GM12878 (cell line): Measurements from ENCODE around the gene SRPK2. TPM values are rescaled to one million over a fixed set of nuclear protein-coding genes. Genes with fewer than 3 reads are reported as not detected.

Experiments used
- ATAC-seq: fragments of 200-7000 bp; cut with Tn5 transposase; 3 replicates; pipeline ENCODE4 v1.9.1; 2020; ENCODE audit warnings: mild to moderate bottlenecking, moderate library complexity
- BruUV-seq: library from RNA; stranded (reverse); fragments of 400-500 nt; replicated peaks from 2 replicates; lab custom pipeline; 2021; lab: Mats Ljungman, UMichigan
- CTCF ChIA-PET: fragments of 300-600 bp; sonication (Branson Sonifier 250); formaldehyde crosslinking; extraction: SDS; loops from one replicate; lab custom pipeline; 2021; ENCODE audit warnings: inconsistent platforms; lab: Yijun Ruan, JAX
- POLR2A ChIA-PET: fragments of 350-600 bp; formaldehyde crosslinking; extraction: SDS; loops from one replicate; lab custom pipeline; 2021; ENCODE audit warnings: inconsistent platforms; lab: Charles Lee
- RAD21 ChIA-PET: fragments of 300-600 bp; sonication (Branson Sonifier 250); formaldehyde crosslinking; loops from one replicate; lab custom pipeline; 2023; ENCODE audit warnings: antibody characterized with exemption; ENCODE audit not compliant: unreplicated experiment; lab: Charles Lee
- SMC1A ChIA-PET: fragments of 300-600 bp; sonication (Branson Sonifier 250); formaldehyde crosslinking; loops from one replicate; lab custom pipeline; 2023; ENCODE audit not compliant: unreplicated experiment, uncharacterized antibody; lab: Charles Lee
- DNase-seq: peaks from one replicate; pipeline ENCODE4 v3.0.0-alpha.2; 2011; ENCODE audit warnings: low read depth, low spot score
- FAIRE-seq: peaks from 3 replicates; lab custom pipeline; 2011; peaks lifted over from hg19 to GRCh38; lab: Jason Lieb, UNC
- H2AFZ ChIP-seq: 2 replicates; pipeline ENCODE4 v1.6.0; 2011; ENCODE audit warnings: low read depth, low read length, control low read depth; ENCODE audit not compliant: control insufficient read depth
- H3K27ac ChIP-seq: 2 replicates; pipeline ENCODE4 v1.5.1; 2011; ENCODE audit warnings: control low read depth; ENCODE audit not compliant: control insufficient read depth, insufficient read depth
- H3K27me3 ChIP-seq, 2 experiments: replicated peaks in 1 of 2; 2 replicates each; pipeline versions ENCODE4 v1.6.0 to v1.6.1; 2011; ENCODE audit warnings: low read length in 1 of 2; ENCODE audit not compliant: control insufficient read depth in 2 of 2, insufficient read depth in 2 of 2
- H3K36me3 ChIP-seq, 2 experiments: 2 replicates each; pipeline ENCODE4 v1.5.1; 2011; ENCODE audit warnings: low read length in 1 of 2; ENCODE audit not compliant: control insufficient read depth in 2 of 2, insufficient read depth in 2 of 2
- H3K4me1 ChIP-seq: 2 replicates; pipeline ENCODE4 v1.6.1; 2011; ENCODE audit warnings: mild to moderate bottlenecking, low read length, moderate library complexity, mixed read lengths; ENCODE audit not compliant: control insufficient read depth, insufficient read depth
- H3K4me2 ChIP-seq: 2 replicates; pipeline ENCODE4 v1.6.0; 2011; ENCODE audit warnings: control low read depth; ENCODE audit not compliant: control insufficient read depth, insufficient read depth
- H3K4me3 ChIP-seq: fragments of 200-600 bp; sonication (generic); 2 replicates; pipeline ENCODE4 v1.5.1; 2016
- H3K79me2 ChIP-seq: 2 replicates; pipeline ENCODE4 v1.6.0; 2011; ENCODE audit warnings: low read length; ENCODE audit not compliant: control insufficient read depth, insufficient read depth
- H3K9ac ChIP-seq: 2 replicates; pipeline ENCODE4 v1.8.0; 2011; ENCODE audit warnings: low read length, control low read depth, mixed read lengths; ENCODE audit not compliant: control insufficient read depth, insufficient read depth
- H3K9me3 ChIP-seq: replicated peaks from 3 replicates; pipeline ENCODE4 v1.5.1; 2011; ENCODE audit warnings: mild to moderate bottlenecking, low read length; ENCODE audit not compliant: control insufficient read depth, insufficient read depth
- H4K20me1 ChIP-seq: 2 replicates; pipeline ENCODE4 v1.6.0; 2011; ENCODE audit not compliant: control insufficient read depth, insufficient read depth
- BACH1 ChIP-seq: fragments of 450-650 bp; IDR thresholded peaks from 2 replicates; pipeline ENCODE4 v1.6.1; 2017; ENCODE audit warnings: mild to moderate bottlenecking, borderline replicate concordance
- E2F4 ChIP-seq: IDR thresholded peaks from 2 replicates; pipeline ENCODE4 v1.6.1; 2012; ENCODE audit warnings: low read depth, low read length, improper control_type of control experiment
- FOS ChIP-seq: IDR thresholded peaks from 3 replicates; pipeline ENCODE4 v1.6.1; 2011; ENCODE audit warnings: borderline replicate concordance; ENCODE audit not compliant: insufficient read length; ENCODE audit errors: extremely low read depth
- HDGF ChIP-seq: fragments of 450-650 bp; IDR thresholded peaks from 2 replicates; pipeline ENCODE4 v1.6.1; 2016; ENCODE audit warnings: antibody characterized with exemption
- IRF4 ChIP-seq: IDR thresholded peaks from 2 replicates; pipeline ENCODE4 v1.6.1; 2011; ENCODE audit warnings: low read depth, low read length
- KDM1A ChIP-seq: fragments of 200-600 bp; sonication (generic); IDR thresholded peaks from 2 replicates; pipeline ENCODE4 v1.6.1; 2016; ENCODE audit warnings: borderline replicate concordance
- MXI1 ChIP-seq: fragments of 150-350 bp; IDR thresholded peaks from 2 replicates; pipeline ENCODE4 v1.6.1; 2011; ENCODE audit warnings: low read depth, mild to moderate bottlenecking, inconsistent platforms, low read length, improper control_type of control experiment
- NBN ChIP-seq: fragments of 450-650 bp; IDR thresholded peaks from 2 replicates; pipeline ENCODE4 v1.6.1; 2016
- NFIC ChIP-seq: IDR thresholded peaks from 2 replicates; pipeline ENCODE4 v1.6.1; 2012; ENCODE audit warnings: low read depth, mild to moderate bottlenecking, inconsistent platforms, low read length, moderate library complexity
- NFXL1 ChIP-seq: fragments of 450-650 bp; IDR thresholded peaks from 2 replicates; pipeline ENCODE4 v1.6.1; 2017; ENCODE audit warnings: antibody characterized with exemption, mild to moderate bottlenecking, borderline replicate concordance
- NFYB ChIP-seq: IDR thresholded peaks from 2 replicates; pipeline ENCODE4 v1.6.1; 2011; ENCODE audit warnings: low read depth, mild to moderate bottlenecking, low read length, improper control_type of control experiment, moderate library complexity; ENCODE audit not compliant: insufficient read depth
- RELA ChIP-seq: fragments of 450-650 bp; IDR thresholded peaks from 2 replicates; pipeline ENCODE4 v1.8.0; 2014; ENCODE audit warnings: borderline replicate concordance; ENCODE audit not compliant: partially characterized antibody
- SIN3A ChIP-seq: IDR thresholded peaks from 2 replicates; pipeline ENCODE4 v1.6.1; 2012; ENCODE audit warnings: low read depth, low read length, improper control_type of control experiment
- TAF1 ChIP-seq: IDR thresholded peaks from 2 replicates; pipeline ENCODE4 v1.6.1; 2011; ENCODE audit warnings: mild to moderate bottlenecking, low read depth, low read length, borderline replicate concordance
- ZNF207 ChIP-seq: fragments of 450-650 bp; IDR thresholded peaks from 2 replicates; pipeline ENCODE4 v1.6.1; 2014; ENCODE audit warnings: antibody characterized with exemption, mild to moderate bottlenecking, borderline replicate concordance
- ZSCAN29 ChIP-seq: fragments of 450-650 bp; IDR thresholded peaks from 2 replicates; pipeline ENCODE4 v1.6.1; 2017; ENCODE audit warnings: mild to moderate bottlenecking, moderate library complexity
- WGBS: methylation state at CpG from one replicate; pipeline ENCODE4 v1.1.6; 2016; ENCODE audit warnings: low lambda C conversion rate; ENCODE audit not compliant: insufficient replicate concordance, insufficient coverage; ENCODE audit errors: missing lambda C conversion rate; 5-methylcytosine and 5-hydroxymethylcytosine counted together
- in situ Hi-C: fragments of 300-500 bp; cut with MboI; formaldehyde crosslinking; loops from 9 replicates; pipeline ENCODE4 v1.14.3; 2018; ENCODE audit warnings: mixed read lengths
- intact Hi-C: fragments of 100-400 bp; cut with micrococcal nuclease; formaldehyde crosslinking; loops from one replicate; pipeline ENCODE4 v1.14.2; 2022; ENCODE audit not compliant: unreplicated experiment
- polyA plus RNA-seq, 11 experiments: library from polyadenylated mRNA; depleted of rRNA in 4 of 11; unstranded in 6 of 11; stranded (reverse) in 5 of 11; fragments of >200 nt; fragmentation: Nextera tagmentation in 4 of 11; fragmentation: Illumina TruSeq in 1 of 11; extraction: Ambion mirVana in 4 of 11; extraction: Trizol in 1 of 11; gene quantifications; 1 replicate in 1 of 11; 2 replicates in 10 of 11; pipeline versions ENCODE4 v1.2.1 to v1.2.3, GENCODE V29; 2011 to 2016; ENCODE audit warnings: inconsistent platforms in 2 of 11, missing spikeins in 2 of 11, low read depth in 1 of 11
- total RNA-seq, 4 experiments: library from RNA; depleted of rRNA in 3 of 4; stranded (reverse); fragments of >200 nt in 3 of 4; fragmentation: Illumina TruSeq in 1 of 4; extraction: Trizol in 1 of 4; gene quantifications; 2 replicates each; pipeline versions ENCODE4 v1.2.1 to v1.2.3, GENCODE V29; 2013 to 2021
- TF ChIP-seq, protein P1 (sequence below): IDR thresholded peaks from 2 replicates; pipeline ENCODE4 v1.6.1; 2011; ENCODE audit warnings: low read depth, low read length, improper control_type of control experiment, borderline replicate concordance

SRPK2 gene
- total and polyA plus RNA-seq, 10 of the 15 experiments (the other 5 are each of a cell fraction or from before 2014, with no cell fraction given), result 13.2 to 32.8 (median 24.5) TPM

DNA sequence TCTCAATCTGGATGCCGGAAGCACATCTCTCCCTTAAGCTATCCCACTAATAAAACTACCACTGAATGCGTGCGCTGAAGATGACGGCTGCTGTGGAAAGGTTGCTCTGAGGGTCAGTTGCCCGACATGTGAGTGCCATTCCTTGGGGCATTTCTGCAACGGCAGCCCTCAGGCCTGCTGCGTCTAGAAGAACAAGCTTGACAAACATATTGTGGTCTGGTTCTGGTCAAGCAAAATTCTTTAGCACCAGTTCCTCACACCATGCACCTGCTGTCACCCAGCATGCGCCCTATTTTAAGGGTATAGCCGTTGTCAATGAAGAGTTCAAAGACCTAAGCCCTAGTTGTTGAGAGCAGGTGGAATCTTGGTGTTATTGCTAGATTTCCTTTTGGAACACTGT is 184.2 kb downstream of the SRPK2 start:
- POLR2A ChIA-PET, result interaction anchor here (1.0 kb wide), 1 partner anchor 11 kb away, joined by 3 read pairs; no protein-coding TSS in a partner anchor

GRCh38 chr7:105202616-105203015 is 186.1 kb downstream of the SRPK2 start:
- RAD21 ChIA-PET, result no interaction called here
- FAIRE-seq (no peak), ATAC-seq (no peak), DNase-seq (no peak)
- no TSS peak for BruUV-seq
- H3K9ac ChIP-seq, result no peak overlapping the region
- SMC1A ChIA-PET, result interaction anchor here (0.6 to 1.5 kb wide), 3 partner anchors 12 to 132 kb away, joined by 3 to 4 read pairs (median 3); no protein-coding TSS in a partner anchor
- CTCF ChIA-PET, result interaction anchor here (1.0 kb wide), 1 partner anchor 15 kb away, joined by 3 read pairs; no protein-coding TSS in a partner anchor
- H3K79me2 ChIP-seq, result peaks cover 2% of the 10 kb centered on the region
- 97% methylated on average over 3 of the region's 3 CpGs for WGBS
- no peak overlapping the region for H2AFZ ChIP-seq
- H3K9me3 ChIP-seq, result no peaks in the 10 kb centered on the region
- H4K20me1 ChIP-seq, result no peaks in the 10 kb centered on the region
- peaks cover 6% of the 10 kb centered on the region for H3K4me1 ChIP-seq
- no peak overlapping the region for H3K27ac ChIP-seq
- no peak overlapping the region for H3K4me2 ChIP-seq
- intact Hi-C loops (no loop called here), in situ Hi-C loops (no loop called here)
- H3K36me3 ChIP-seq, result peaks cover 1 to 11% of the 10 kb centered on the region in 2 experiments; a peak in 1 of 4 replicates
- POLR2A ChIA-PET, result interaction anchor here (0.8 kb wide), 1 partner anchor 70 kb away, joined by 3 read pairs; no protein-coding TSS in a partner anchor
- H3K4me3 ChIP-seq, result no peak overlapping the region
- no peaks in the 10 kb centered on the region for H3K27me3 ChIP-seq
- TF ChIP-seq KDM1A (no peak), BACH1 (no peak), MXI1 (no peak), HDGF (no peak), NFYB (no peak), NFXL1 (no peak), ZNF207 (no peak), NFIC (no peak), TAF1 (no peak), RELA (no peak), ZSCAN29 (no peak), E2F4 (no peak), FOS (no peak), NBN (no peak)
- TF ChIP-seq, protein P1, sequence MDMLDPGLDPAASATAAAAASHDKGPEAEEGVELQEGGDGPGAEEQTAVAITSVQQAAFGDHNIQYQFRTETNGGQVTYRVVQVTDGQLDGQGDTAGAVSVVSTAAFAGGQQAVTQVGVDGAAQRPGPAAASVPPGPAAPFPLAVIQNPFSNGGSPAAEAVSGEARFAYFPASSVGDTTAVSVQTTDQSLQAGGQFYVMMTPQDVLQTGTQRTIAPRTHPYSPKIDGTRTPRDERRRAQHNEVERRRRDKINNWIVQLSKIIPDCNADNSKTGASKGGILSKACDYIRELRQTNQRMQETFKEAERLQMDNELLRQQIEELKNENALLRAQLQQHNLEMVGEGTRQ, result no peak

More for the DNA sequence above, 184.2 kb downstream of the SRPK2 start:
- Histone ChIP-seq H3K27ac (no peak overlapping the region), H2AFZ (no peak overlapping the region), H3K79me2 (peaks cover 8% of the 10 kb centered on the region), H3K4me3 (no peak overlapping the region), H3K36me3 (peaks cover 1 to 11% of the 10 kb centered on the region in 2 experiments; a peak in 1 of 4 replicates), H4K20me1 (no peaks in the 10 kb centered on the region), H3K27me3 (no peaks in the 10 kb centered on the region), H3K4me1 (peaks cover 6% of the 10 kb centered on the region), H3K9ac (no peak overlapping the region), H3K4me2 (no peak overlapping the region), H3K9me3 (no peaks in the 10 kb centered on the region)
- FAIRE-seq (no peak), ATAC-seq (no peak), DNase-seq (no peak)
- RAD21 ChIA-PET, result no interaction called here
- CTCF ChIA-PET, result interaction anchor here (1.0 to 1.7 kb wide), 3 partner anchors 17 to 179 kb away, joined by 3 to 4 read pairs (median 4); no protein-coding TSS in a partner anchor
- SMC1A ChIA-PET, result interaction anchor here (0.7 to 0.8 kb wide), 2 partner anchors 9 to 92 kb away, joined by 3 read pairs; no protein-coding TSS in a partner anchor
- BruUV-seq, result no TSS peak
- in situ Hi-C loops (no loop called here), intact Hi-C loops (no loop called here)
- TF ChIP-seq NFXL1, result no peak
- TF ChIP-seq SIN3A, result no peak
- no peak for TF ChIP-seq IRF4
- WGBS, result 94% methylated on average over 9 of the region's 9 CpGs
